Measurements from ENCODE around the gene SPEM3.
"Not testable (repeated sequence)": the region's sequence is repeated elsewhere in the genome, so short reads cannot be mapped to it uniquely, and the experiment has no call there.

Gene SPEM3

DNA sequence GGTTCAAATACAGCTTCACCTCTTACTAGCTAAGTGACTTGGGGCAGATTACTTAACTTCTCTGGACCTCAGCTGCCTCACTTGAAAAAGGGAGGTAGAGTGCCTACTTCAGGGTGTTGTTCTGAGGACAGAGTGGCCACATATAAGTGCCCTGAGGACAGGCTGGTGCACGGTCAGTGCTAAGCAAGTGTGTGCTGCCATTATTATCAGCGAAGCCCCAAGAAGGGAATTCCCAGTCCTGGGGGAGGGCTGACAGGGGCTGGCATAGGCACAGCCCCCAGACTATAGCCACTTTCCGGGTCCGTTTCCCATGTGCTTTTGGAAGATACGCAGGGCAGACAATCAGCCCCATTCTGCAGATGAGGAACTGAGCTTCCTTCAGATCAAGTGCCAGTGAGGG lies 48.3 kb downstream of the SPEM3 start:
- DNase-seq, result no peak

DNA sequence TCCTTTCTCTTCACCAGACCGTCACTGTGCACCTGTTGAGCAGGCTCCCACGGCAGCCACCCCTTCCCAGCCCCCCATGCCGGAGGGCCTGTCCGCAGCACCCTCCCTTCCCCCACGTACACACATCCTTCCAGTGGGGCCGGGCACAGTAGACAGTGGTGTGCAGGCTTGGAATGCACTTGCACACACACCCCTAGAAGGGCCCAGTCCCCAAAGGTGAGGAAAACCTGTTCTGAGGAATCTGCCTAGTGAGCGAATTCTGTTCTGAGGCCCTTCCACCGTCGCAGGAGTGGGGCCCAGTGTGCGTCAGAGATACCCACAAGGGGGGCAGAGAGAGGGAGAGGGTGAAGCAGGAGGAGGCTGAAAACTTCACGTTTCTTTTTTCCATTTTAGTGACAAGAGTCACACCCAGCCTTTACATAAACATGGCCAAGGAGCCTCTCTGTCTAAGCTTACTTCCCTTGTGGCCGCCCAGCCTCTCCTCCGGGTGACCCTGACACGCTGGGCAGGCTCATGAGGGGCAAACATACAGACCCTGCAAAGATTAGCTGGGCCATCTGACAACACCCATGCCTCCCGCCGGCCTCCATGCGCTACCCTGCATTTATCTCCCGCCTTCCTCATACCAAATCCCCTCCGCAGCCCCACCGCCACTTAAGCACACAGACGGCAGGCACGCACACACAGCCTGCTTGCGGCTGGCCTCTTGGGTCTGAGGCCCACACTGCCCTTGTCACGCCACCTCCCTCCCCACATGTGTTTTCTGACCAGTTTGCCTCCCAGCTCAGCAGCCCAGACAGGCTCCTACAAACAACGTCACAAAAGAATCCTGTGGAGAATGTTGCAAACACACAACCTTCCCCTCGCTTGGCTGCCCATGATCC lies 49.0 kb downstream of the SPEM3 start:
- no peak for DNase-seq

DNA sequence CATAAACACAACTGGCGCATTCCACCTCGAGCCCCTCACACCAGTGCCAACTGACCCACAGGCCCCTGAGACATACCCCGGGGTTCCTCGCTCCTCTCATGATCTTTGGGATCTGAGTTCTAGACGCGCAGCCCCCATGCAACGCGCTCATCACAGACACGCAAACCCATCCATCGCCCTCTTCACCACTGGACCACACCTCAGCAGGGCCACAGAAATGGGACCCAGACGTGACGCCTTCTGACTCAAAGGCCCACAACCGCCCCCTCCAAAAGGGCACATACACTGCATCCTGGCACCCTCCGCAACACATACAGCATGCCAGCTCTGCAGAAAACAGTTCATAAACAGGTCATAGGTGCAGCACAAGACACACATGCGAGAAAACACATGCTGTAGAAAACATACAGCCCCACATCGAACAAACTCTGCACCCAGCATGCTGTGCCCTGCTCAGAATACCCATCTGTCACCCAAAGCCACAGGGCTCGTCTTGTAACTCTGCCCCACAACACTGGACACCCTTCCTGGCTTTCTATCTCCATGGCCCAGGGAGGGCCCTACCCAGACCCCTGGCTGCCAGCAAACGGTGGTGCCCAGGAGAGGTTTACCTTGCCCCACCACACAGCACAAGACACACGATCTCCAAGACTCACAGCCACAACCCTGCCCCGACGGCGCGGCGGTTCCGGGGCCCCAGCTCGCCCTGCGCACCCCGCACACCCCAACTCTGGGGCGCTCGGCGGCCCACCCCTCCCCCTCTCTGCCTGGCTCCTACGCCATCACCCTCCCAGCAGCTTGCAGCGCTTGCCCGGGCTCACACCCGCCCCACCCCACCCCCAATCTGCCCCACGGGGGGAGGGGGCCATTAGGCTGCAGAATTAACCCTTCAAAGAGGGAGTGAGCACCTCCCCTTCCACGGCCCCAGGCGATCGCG lies 49.9 kb downstream of the SPEM3 start:
- no peak for DNase-seq

GRCh38 chr17:7479213-7480088 lies 50.8 kb downstream of the SPEM3 start, which contains the start of gene ZBTB4:
ZBTB4 (minus strand) TSS chr17:7479631; CDS start chr17:7466801, 12,830 bp downstream.
- DNase-seq, result no peak

- DNase-seq, result no peak
Measured at GRCh38 chr17:7480089-7480384, 51.4 kb downstream of the SPEM3 start.

DNA sequence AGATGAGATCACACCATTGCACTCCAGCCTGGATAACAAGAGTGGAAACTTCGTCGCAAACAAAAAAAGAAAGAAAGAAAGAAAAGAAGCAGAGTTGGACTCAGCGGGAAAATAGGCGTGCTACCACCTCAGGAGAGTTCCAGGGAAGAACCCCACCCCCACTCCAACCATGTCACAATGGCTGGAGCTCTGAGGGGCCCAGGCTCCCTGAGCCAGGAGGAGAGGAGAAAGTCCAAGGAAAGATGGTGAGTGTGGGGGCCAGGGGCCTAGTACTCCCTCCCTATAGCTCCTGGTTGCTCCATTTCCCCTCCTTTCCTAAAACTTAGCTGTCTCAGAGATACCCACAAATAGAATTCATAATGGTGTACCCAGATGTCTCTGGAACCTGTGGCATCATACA lies 52.6 kb downstream of the SPEM3 start, which contains the start of gene SLC35G6:
SLC35G6 (plus strand) TSS at position 172 of the 400 bp plus-strand sequence; CDS start at position 243, 71 bp downstream.
- DNase-seq, result not testable (repeated sequence)

- not testable (repeated sequence) for DNase-seq
Measured at GRCh38 chr17:7481842-7482741, 53.4 kb downstream of the SPEM3 start.

All from SIG-M5 (cell line).